Measurements from ENCODE around the gene KIAA1958. TPM values are rescaled to one million over a fixed set of nuclear protein-coding genes. Genes with fewer than 3 reads are reported as not detected.

KIAA1958 gene
- total and polyA plus RNA-seq, 2 of the 8 experiments (the other 6 are each of a cell fraction or from before 2014, with no cell fraction given) = 11.4 to 43.8 TPM

DNA sequence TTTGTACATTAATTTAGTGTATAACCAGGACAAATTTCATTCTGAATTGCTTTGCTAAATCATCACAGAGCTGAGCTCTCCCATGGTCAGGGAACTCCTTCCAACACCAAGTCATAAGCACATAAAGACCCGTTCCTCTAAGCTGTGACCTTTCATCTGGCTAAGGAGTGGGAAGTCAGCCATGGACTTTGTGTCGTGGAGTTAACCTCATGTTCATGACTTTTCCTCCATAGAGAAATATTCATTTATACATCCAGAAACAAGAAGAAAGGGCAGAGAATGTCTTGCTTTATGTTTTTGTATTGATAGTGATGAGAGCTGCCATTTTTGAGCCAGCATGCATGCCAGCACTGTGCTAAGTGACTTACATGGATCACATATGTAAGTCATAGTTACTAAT, 133.8 kb downstream of the KIAA1958 start:
- H3K23me2 ChIP-seq (ENCODE audit: low read depth, low read length) = no peaks in the 10 kb centered on the region
- H2BK12ac ChIP-seq (ENCODE audit: low read depth, low read length) = no peak overlapping the region
- TF ChIP-seq POU5F1 (IDR thresholded peaks at IDR 0.05; ENCODE audit: low read depth, low read length) (no peak), MAFK (IDR thresholded peaks at IDR 0.05; ENCODE audit: low read depth, low read length) (no peak), CEBPB (IDR thresholded peaks at IDR 0.05; ENCODE audit: low read depth, low read length) (no peak), ASH2L (IDR thresholded peaks at IDR 0.05; ENCODE audit: low read length) (no peak), JUN (IDR thresholded peaks at IDR 0.05; ENCODE audit: low read depth, low read length) (no peak)
- H3K27me3 ChIP-seq (replicated peaks in 1 of 4; ENCODE audit: control insufficient read depth in 3 of 4, extremely low read depth in 1 of 4, insufficient read depth in 3 of 4, low read length in 3 of 4) = no peaks in the 10 kb centered on the region
- CTCF ChIA-PET (ENCODE audit: partially characterized antibody) = no interaction called here
- no peak overlapping the region for H3K14ac ChIP-seq (ENCODE audit: insufficient read length)
- H3K27ac ChIP-seq (ENCODE audit: low read depth, low read length) = no peak overlapping the region
- no peak overlapping the region for H4K91ac ChIP-seq (replicated peaks; ENCODE audit: insufficient read length, low read length)
- no peak overlapping the region for H3K4ac ChIP-seq (replicated peaks; ENCODE audit: insufficient read length, low read depth, low read length)
- H3K18ac ChIP-seq (ENCODE audit: extremely low read depth, low read length) = no peak overlapping the region
- H4K20me1 ChIP-seq (replicated peaks in 1 of 2; ENCODE audit: control insufficient read depth in 1 of 2, insufficient read depth in 2 of 2, low read length in 2 of 2) = peaks cover 0 to 1% of the 10 kb centered on the region in 2 experiments
- no peak overlapping the region for H3K23ac ChIP-seq (ENCODE audit: insufficient read length)
- POLR2A ChIA-PET (ENCODE audit: partially characterized antibody) = interaction anchor here (1.1 kb wide), 1 partner anchor 22 kb away, joined by 3 read pairs; no protein-coding TSS in a partner anchor
- WGBS, 2 experiments (ENCODE audit: extremely low coverage in 1 of 2, insufficient coverage in 1 of 2, insufficient read length in 1 of 2, insufficient replicate concordance in 2 of 2, low coverage in 1 of 2, low lambda C conversion rate in 2 of 2, missing lambda C conversion rate in 1 of 2) = 88% methylated on average over 2 of the region's 2 CpGs; no CpG with 5 or more reads in 1 of the 2 experiments
- H3K9ac ChIP-seq (replicated peaks in 1 of 4; ENCODE audit: extremely low read depth in 1 of 4, low read depth in 3 of 4, low read length in 3 of 4) = no peak overlapping the region
- no peak overlapping the region for H4K5ac ChIP-seq (ENCODE audit: insufficient read length, low read depth, low read length)
- H2BK20ac ChIP-seq (ENCODE audit: low read length) = no peak overlapping the region
- no peak overlapping the region for H4K8ac ChIP-seq (ENCODE audit: extremely low read depth, insufficient read depth, low read length)
- H3K4me3 ChIP-seq (ENCODE audit: extremely low read depth in 1 of 4, insufficient read depth in 2 of 4, low read depth in 3 of 4, low read length in 4 of 4) = no peak overlapping the region
- H2BK5ac ChIP-seq (ENCODE audit: low read depth, low read length) = no peak overlapping the region
- peaks cover 0 to 6% (median 0%) of the 10 kb centered on the region in 4 experiments; a peak in 1 of 8 replicates for H3K36me3 ChIP-seq (ENCODE audit: control insufficient read depth in 2 of 4, insufficient read depth in 4 of 4, low read length in 3 of 4)
- no peak overlapping the region for H2AFZ ChIP-seq (ENCODE audit: low read length)
- H2BK120ac ChIP-seq (replicated peaks; ENCODE audit: low read depth, low read length) = no peak overlapping the region
- H3K4me2 ChIP-seq (ENCODE audit: insufficient read depth in 1 of 2, low read depth in 2 of 2, low read length in 2 of 2) = no peak overlapping the region
- FAIRE-seq = no peak
- H3K56ac ChIP-seq (replicated peaks; ENCODE audit: insufficient read length, low read depth, low read length) = no peak overlapping the region
- DNase-seq (ENCODE audit: low read depth in 1 of 2, low spot score in 2 of 2) = no peak
- peaks cover 0 to 9% (median 4%) of the 10 kb centered on the region in 4 experiments; a peak in 4 of 7 replicates for H3K4me1 ChIP-seq (replicated peaks in 1 of 4; ENCODE audit: control insufficient read depth in 3 of 4, insufficient read depth in 4 of 4, low read length in 3 of 4)
- no peak overlapping the region for H2BK15ac ChIP-seq (ENCODE audit: low read length)
- 0 out of 4 replicates have a peak, but pooled peaks cover 0 to 3% of the 10 kb centered on the region in 2 experiments for H3K79me2 ChIP-seq (ENCODE audit: control insufficient read depth in 1 of 2, insufficient read depth in 2 of 2, low read length in 2 of 2)
- H3K79me1 ChIP-seq (ENCODE audit: low read depth, low read length) = no peaks in the 10 kb centered on the region
- H2AK5ac ChIP-seq (ENCODE audit: low read depth, low read length) = no peak overlapping the region
- H3K9me3 ChIP-seq (ENCODE audit: insufficient read depth in 2 of 2, low read depth in 1 of 2, low read length in 1 of 2) = no peaks in the 10 kb centered on the region

Measured in H1 (cell line).